Activated CD4-positive, alpha-beta memory T cell treated with anti-CD3 and anti-CD28 coated beads for 36 hours (primary cell): Measurements from ENCODE around the gene ALKBH7. TPM values are rescaled to one million over a fixed set of nuclear protein-coding genes. Genes with fewer than 3 reads are reported as not detected.
"Not testable (repeated sequence)": the region's sequence is repeated elsewhere in the genome, so short reads cannot be mapped to it uniquely, and the experiment has no call there.

Source experiments
- CTCF ChIA-PET: fragments of 350-600 bp; sonication (Branson Sonifier 250); formaldehyde crosslinking; loops from one replicate; lab custom pipeline; 2021; ENCODE audit warnings: antibody characterized with exemption, inconsistent platforms; lab: Charles Lee
- POLR2A ChIA-PET: fragments of 350-600 bp; sonication (Branson Sonifier 250); formaldehyde crosslinking; loops from one replicate; lab custom pipeline; 2021; ENCODE audit warnings: antibody characterized with exemption; lab: Charles Lee
- DNase-seq: peaks from one replicate; pipeline ENCODE4 v3.0.0-alpha.2; 2020
- H3K27ac Mint-ChIP-seq: one replicate; pipeline ENCODE4 v1.8.0; 2021; ENCODE audit warnings: mixed read lengths
- H3K27me3 Mint-ChIP-seq: one replicate; pipeline ENCODE4 v1.8.0; 2021; ENCODE audit warnings: mixed read lengths
- H3K36me3 Mint-ChIP-seq: one replicate; pipeline ENCODE4 v1.8.0; 2021; ENCODE audit warnings: mixed read lengths
- H3K4me1 Mint-ChIP-seq: one replicate; pipeline ENCODE4 v1.8.0; 2021; ENCODE audit warnings: low read depth, mixed read lengths
- H3K4me3 Mint-ChIP-seq: one replicate; pipeline ENCODE4 v1.8.0; 2021; ENCODE audit warnings: mild to moderate bottlenecking, mixed read lengths
- H3K9me3 Mint-ChIP-seq: one replicate; pipeline ENCODE4 v1.8.0; 2021; ENCODE audit warnings: mixed read lengths
- intact Hi-C: fragments of 100-400 bp; cut with micrococcal nuclease; formaldehyde crosslinking; loops from one replicate; pipeline ENCODE4 v1.15.1; 2023
- total RNA-seq, 2 experiments: library from RNA; stranded (reverse); gene quantifications; one replicate each; pipeline ENCODE4 v1.2.3, GENCODE V29; 2021

Gene ALKBH7
- total RNA-seq, 2 experiments from 2014 or later: 57.6 to 58.5 TPM

- POLR2A ChIA-PET: no interaction called here
Measured at GRCh38 chr19:6383188-6383587, 10.6 kb downstream of the ALKBH7 start.

DNA sequence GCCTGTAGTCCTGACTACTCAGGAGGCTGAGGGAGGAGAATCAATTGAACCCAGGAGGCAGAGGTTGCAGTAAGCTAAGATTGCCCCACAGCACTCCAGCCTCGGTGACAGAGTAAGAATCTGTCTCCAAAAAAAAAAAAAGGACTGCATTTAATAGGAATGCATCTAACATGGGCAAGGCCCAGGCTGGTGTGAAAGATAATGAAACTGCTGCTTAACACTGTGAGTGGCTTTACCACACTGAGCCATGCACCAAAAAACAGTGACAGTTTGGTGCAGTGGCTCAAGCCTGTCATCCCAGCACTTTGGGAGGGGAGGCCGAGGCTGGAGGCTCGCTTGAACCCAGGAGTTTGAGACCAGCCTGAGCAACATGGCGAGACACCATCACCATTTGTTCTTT, 11.8 kb downstream of the ALKBH7 start:
- Mint-ChIP-seq H3K9me3 (no peaks in the 10 kb centered on the region), H3K4me3 (no peak overlapping the region), H3K27me3 (no peaks in the 10 kb centered on the region), H3K27ac (no peak overlapping the region), H3K4me1 (no peaks in the 10 kb centered on the region), H3K36me3 (peaks cover 57% of the 10 kb centered on the region)
- CTCF ChIA-PET: no interaction called here
- DNase-seq: no peak
- intact Hi-C loops: no loop called here
- POLR2A ChIA-PET: no interaction called here

More at GRCh38 chr19:6383188-6383587, 10.6 kb downstream of the ALKBH7 start:
- no peaks in the 10 kb centered on the region for H3K27me3 Mint-ChIP-seq
- peaks cover 52% of the 10 kb centered on the region for H3K36me3 Mint-ChIP-seq
- no peaks in the 10 kb centered on the region for H3K4me1 Mint-ChIP-seq
- intact Hi-C loops: no loop called here
- no peak overlapping the region for H3K27ac Mint-ChIP-seq
- no peaks in the 10 kb centered on the region for H3K9me3 Mint-ChIP-seq
- DNase-seq: no peak
- CTCF ChIA-PET: interaction anchor here (0.6 kb wide), 1 partner anchor 153 kb away, joined by 3 read pairs; no protein-coding TSS in a partner anchor
- H3K4me3 Mint-ChIP-seq: no peak overlapping the region

- Mint-ChIP-seq H3K27ac (no peak overlapping the region), H3K9me3 (no peaks in the 10 kb centered on the region), H3K36me3 (peaks cover 52% of the 10 kb centered on the region), H3K4me1 (peaks cover 13% of the 10 kb centered on the region), H3K27me3 (no peaks in the 10 kb centered on the region), H3K4me3 (no peak overlapping the region)
- ChIA-PET CTCF (no interaction called here), POLR2A (no interaction called here)
- intact Hi-C loops: no loop called here
- DNase-seq: no peak
Measured at GRCh38 chr19:6387372-6387771, 14.8 kb downstream of the ALKBH7 start.

- H3K9me3 Mint-ChIP-seq: no peaks in the 10 kb centered on the region
- H3K4me3 Mint-ChIP-seq: peak overlapping the region; percentile 94
- ChIA-PET CTCF (no interaction called here), POLR2A (interaction anchor here (0.6 to 1.5 kb wide), 4 partner anchors 20 to 89 kb away, joined by 3 to 6 read pairs (median 4); partner anchors contain the start of genes ALKBH7, DENND1C and KHSRP)
- no peak for DNase-seq
- peak overlapping the region; percentile 93 for H3K27ac Mint-ChIP-seq
- peaks cover 28% of the 10 kb centered on the region for H3K36me3 Mint-ChIP-seq
- intact Hi-C loops: loop anchor here (1.0 to 2.0 kb wide), 4 partner anchors 19 to 68 kb away; partner anchors contain the start of gene CLPP
- peaks cover 24% of the 10 kb centered on the region for H3K4me1 Mint-ChIP-seq
- no peaks in the 10 kb centered on the region for H3K27me3 Mint-ChIP-seq
Measured at GRCh38 chr19:6392221-6393073, 19.9 kb downstream of the ALKBH7 start.

DNA sequence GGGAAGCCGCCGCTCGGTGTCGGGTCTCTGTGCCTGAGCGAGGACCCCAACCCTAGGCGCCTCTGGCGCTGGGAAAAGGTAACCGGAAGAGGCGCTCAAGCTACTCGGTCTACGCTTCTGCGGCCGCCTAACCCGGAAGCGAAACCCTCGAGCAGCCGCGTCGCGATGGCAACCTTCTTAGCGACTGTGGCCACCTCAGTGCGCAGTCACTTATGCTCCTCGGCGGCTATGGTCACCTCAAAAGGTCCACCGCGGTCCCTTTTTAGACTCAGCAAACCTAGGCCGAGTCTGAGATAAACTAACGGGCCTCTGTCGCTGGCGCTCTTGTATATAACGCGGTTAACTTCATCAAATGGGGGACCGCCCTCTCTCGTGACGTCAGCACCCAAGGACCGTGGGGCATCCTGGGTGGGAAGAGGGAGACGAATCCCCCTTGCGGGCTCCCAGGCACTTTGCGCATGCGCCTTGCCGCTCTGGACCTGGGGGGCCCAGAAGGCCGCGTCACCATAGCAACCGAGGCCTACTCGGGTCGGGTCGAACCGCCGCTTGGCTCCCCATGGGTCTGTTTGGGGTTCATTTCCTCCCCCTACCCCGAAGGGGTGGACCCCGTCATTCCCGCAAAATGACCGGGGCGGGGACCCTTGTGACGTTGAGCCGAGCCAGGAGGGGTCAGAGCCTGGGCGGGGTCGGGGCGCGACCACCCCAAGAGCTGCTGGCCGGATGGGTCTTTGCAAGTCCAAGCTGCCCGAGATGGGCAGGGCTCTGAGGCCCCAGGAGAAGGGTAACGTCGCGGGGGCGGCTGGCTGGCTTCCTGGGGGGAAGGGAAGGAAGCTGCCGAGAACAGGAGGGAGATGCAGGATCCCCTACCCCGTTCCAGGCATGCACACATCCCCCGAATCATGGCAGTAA, 20.7 kb downstream of the ALKBH7 start, which contains the start of gene GTF2F1:
TSS of gene GTF2F1 (minus strand) at position 91 of the 909 bp plus-strand sequence. CDS start 169 bp downstream, outside the sequence.
- peak within 1 kb of the TSS; percentile 93 for H3K27ac Mint-ChIP-seq
- H3K36me3 Mint-ChIP-seq: peaks cover 21% of the 10 kb centered on the region
- peaks cover 24% of the 10 kb centered on the region for H3K4me1 Mint-ChIP-seq
- intact Hi-C loops: loop anchor here (1.0 to 2.0 kb wide), 4 partner anchors 20 to 67 kb away; partner anchors contain the start of gene CLPP
- POLR2A ChIA-PET: interaction anchor here (0.6 to 1.5 kb wide), 6 partner anchors 18 to 88 kb away, joined by 3 to 6 read pairs (median 3); partner anchors contain the start of genes ALKBH7, DENND1C and KHSRP
- DNase-seq: peak; percentile 94
- CTCF ChIA-PET: interaction anchor here (0.8 kb wide), 1 partner anchor 31 kb away, joined by 3 read pairs; the partner anchor contains the start of gene KHSRP
- H3K9me3 Mint-ChIP-seq: no peaks in the 10 kb centered on the region
- no peaks in the 10 kb centered on the region for H3K27me3 Mint-ChIP-seq
- peak within 1 kb of the TSS; percentile 94 for H3K4me3 Mint-ChIP-seq

- ChIA-PET CTCF (interaction anchor here (0.8 kb wide), 1 partner anchor 31 kb away, joined by 3 read pairs; the partner anchor contains the start of gene KHSRP), POLR2A (interaction anchor here (1.0 to 1.5 kb wide), 4 partner anchors 17 to 87 kb away, joined by 3 to 6 read pairs (median 3); partner anchors contain the start of gene DENND1C)
- peak overlapping the region; percentile 93 for H3K27ac Mint-ChIP-seq
- no peaks in the 10 kb centered on the region for H3K27me3 Mint-ChIP-seq
- peak overlapping the region; percentile 94 for H3K4me3 Mint-ChIP-seq
- no peak for DNase-seq
- H3K9me3 Mint-ChIP-seq: no peaks in the 10 kb centered on the region
- intact Hi-C loops: loop anchor here (1.0 to 2.0 kb wide), 4 partner anchors 21 to 67 kb away; partner anchors contain the start of gene CLPP
- peaks cover 17% of the 10 kb centered on the region for H3K36me3 Mint-ChIP-seq
- peaks cover 24% of the 10 kb centered on the region for H3K4me1 Mint-ChIP-seq
Measured at GRCh38 chr19:6393983-6394412, 21.4 kb downstream of the ALKBH7 start.

GRCh38 chr19:6394831-6395230, 22.2 kb downstream of the ALKBH7 start:
- intact Hi-C loops: no loop called here
- POLR2A ChIA-PET: no interaction called here
- Mint-ChIP-seq H3K36me3 (peaks cover 15% of the 10 kb centered on the region), H3K9me3 (no peaks in the 10 kb centered on the region), H3K4me3 (peak overlapping the region; percentile 25), H3K4me1 (peaks cover 24% of the 10 kb centered on the region), H3K27ac (peak overlapping the region; percentile 15), H3K27me3 (no peaks in the 10 kb centered on the region)
- no peak for DNase-seq
- CTCF ChIA-PET: no interaction called here

DNA sequence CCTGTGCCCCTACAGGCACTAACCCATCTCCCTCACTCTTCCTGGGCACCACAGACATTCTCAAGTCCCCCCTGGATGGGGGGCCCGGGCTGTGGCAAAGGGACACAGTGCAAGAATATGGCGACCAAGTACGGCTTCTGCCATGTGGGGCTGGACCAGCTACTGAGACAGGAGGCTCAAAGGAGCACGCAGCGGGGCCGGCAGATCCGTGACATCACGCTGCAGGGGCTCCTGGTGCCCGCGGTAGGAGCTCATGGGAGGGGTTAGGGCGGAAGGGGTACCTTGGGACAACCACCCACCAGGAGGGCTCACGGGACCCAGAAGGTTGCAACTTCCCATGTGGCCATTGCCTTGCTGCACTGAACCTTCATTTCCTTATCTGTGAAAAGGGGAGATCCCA, 23.7 kb downstream of the ALKBH7 start:
- Mint-ChIP-seq H3K4me3 (no peak overlapping the region), H3K9me3 (no peaks in the 10 kb centered on the region), H3K4me1 (peaks cover 20% of the 10 kb centered on the region), H3K36me3 (peaks cover 9% of the 10 kb centered on the region), H3K27me3 (no peaks in the 10 kb centered on the region), H3K27ac (no peak overlapping the region)
- CTCF ChIA-PET: no interaction called here
- intact Hi-C loops: no loop called here
- POLR2A ChIA-PET: no interaction called here
- no peak for DNase-seq

- CTCF ChIA-PET, POLR2A ChIA-PET, H3K36me3 Mint-ChIP-seq, intact Hi-C loops, H3K4me1 Mint-ChIP-seq, H3K9me3 Mint-ChIP-seq, DNase-seq, H3K4me3 Mint-ChIP-seq, H3K27ac Mint-ChIP-seq, H3K27me3 Mint-ChIP-seq: not testable (repeated sequence)
Measured at GRCh38 chr19:6400062-6400944, 27.7 kb downstream of the ALKBH7 start.

- no peaks in the 10 kb centered on the region for H3K27me3 Mint-ChIP-seq
- ChIA-PET POLR2A (no interaction called here), CTCF (no interaction called here)
- no peaks in the 10 kb centered on the region for H3K4me1 Mint-ChIP-seq
- H3K4me3 Mint-ChIP-seq: no peak overlapping the region
- no peaks in the 10 kb centered on the region for H3K36me3 Mint-ChIP-seq
- intact Hi-C loops: no loop called here
- no peak for DNase-seq
- H3K9me3 Mint-ChIP-seq: no peaks in the 10 kb centered on the region
- H3K27ac Mint-ChIP-seq: no peak overlapping the region
Measured at GRCh38 chr19:6402058-6402457, 29.5 kb downstream of the ALKBH7 start.
